K562 (cell line): ENCODE data around the gene WDR64. TPM values are rescaled to one million over a fixed set of nuclear protein-coding genes. Genes with fewer than 3 reads are reported as not detected.

ENCODE experiments used
- ATAC-seq: fragments of 200-7000 bp; cut with Tn5 transposase; 3 replicates; pipeline ENCODE4 v1.9.1; 2020; ENCODE audit warnings: moderate library complexity
- BruUV-seq: library from RNA; stranded (reverse); fragments of 400-500 nt; replicated peaks from 2 replicates; lab custom pipeline; 2021; lab: Mats Ljungman, UMichigan
- CTCF ChIA-PET: fragments of 300-600 bp; formaldehyde crosslinking; extraction: SDS; loops from one replicate; lab custom pipeline; 2021; ENCODE audit warnings: low intra/inter-chr PET ratio; lab: Yijun Ruan, JAX
- POLR2A ChIA-PET: fragments of 300-600, 350-650 bp; sonication (Branson Sonifier 250); formaldehyde crosslinking; extraction: SDS; loops from one replicate; lab custom pipeline; 2021; ENCODE audit warnings: antibody characterized with exemption, inconsistent platforms; lab: Yijun Ruan, JAX
- DNase-seq, 4 experiments: peaks; one replicate each; pipeline versions ENCODE4 v3.0.0 to v3.0.0-alpha.2; 2011 to 2018; ENCODE audit warnings: low spot score in 3 of 4, mixed read lengths in 3 of 4; ENCODE audit errors: extremely low read depth in 1 of 4
- FAIRE-seq: peaks from 2 replicates; lab custom pipeline; 2011; peaks lifted over from hg19 to GRCh38; lab: Jason Lieb, UNC
- H2AFZ ChIP-seq: 2 replicates; pipeline ENCODE4 v1.6.0; 2011; ENCODE audit warnings: low read depth, low read length, control low read depth, inconsistent platforms
- H3K27ac ChIP-seq: fragments of 200-600 bp; 3 replicates; pipeline ENCODE4 v1.8.0; 2011; ENCODE audit warnings: low read depth, mild to moderate bottlenecking, control low read depth, inconsistent platforms, low read length, moderate library complexity, mixed read lengths; ENCODE audit errors: extremely low read depth
- H3K27me3 ChIP-seq, 2 experiments: fragments of 300-600 bp in 1 of 2; 2 replicates in 1 of 2; 3 replicates in 1 of 2; pipeline versions ENCODE4 v1.6.0 to v1.8.0; 2011; ENCODE audit warnings: inconsistent platforms in 2 of 2, low read length in 2 of 2, mild to moderate bottlenecking in 1 of 2, mixed read lengths in 1 of 2, moderate library complexity in 1 of 2; ENCODE audit not compliant: control insufficient read depth in 2 of 2, insufficient read depth in 2 of 2
- H3K36me3 ChIP-seq: fragments of 300-600 bp; 3 replicates; pipeline ENCODE4 v1.8.0; 2011; ENCODE audit warnings: mild to moderate bottlenecking, low read length, inconsistent platforms; ENCODE audit not compliant: control insufficient read depth, insufficient read depth
- H3K4me1 ChIP-seq, 2 experiments: fragments of 200-600 bp in 1 of 2; replicated peaks in 1 of 2; 2 replicates in 1 of 2; 3 replicates in 1 of 2; pipeline versions ENCODE4 v1.5.1 to v1.8.0; 2011; ENCODE audit warnings: inconsistent platforms in 2 of 2, low read length in 2 of 2, mild to moderate bottlenecking in 1 of 2, mixed read lengths in 1 of 2, moderate library complexity in 1 of 2; ENCODE audit not compliant: control insufficient read depth in 2 of 2, insufficient read depth in 2 of 2
- H3K4me2 ChIP-seq: 2 replicates; pipeline ENCODE4 v1.6.1; 2011; ENCODE audit warnings: low read length, control low read depth, inconsistent platforms, mixed read lengths; ENCODE audit not compliant: insufficient read depth
- H3K4me3 ChIP-seq: fragments of 200-600 bp; sonication (generic), shearing (Covaris generic); 2 replicates; pipeline ENCODE4 v1.5.1; 2016; ENCODE audit warnings: control low read depth, inconsistent platforms
- H3K79me2 ChIP-seq: fragments of 200-600 bp; 3 replicates; pipeline ENCODE4 v1.8.0; 2011; ENCODE audit warnings: low read length, inconsistent platforms; ENCODE audit not compliant: control insufficient read depth, insufficient read depth
- H3K9ac ChIP-seq, 2 experiments: 2 replicates each; pipeline versions ENCODE4 v1.6.0 to v1.6.1; 2011; ENCODE audit warnings: low read depth in 2 of 2, low read length in 2 of 2, control low read depth in 1 of 2, inconsistent platforms in 1 of 2, mild to moderate bottlenecking in 1 of 2, mixed read lengths in 1 of 2; ENCODE audit not compliant: insufficient read depth in 1 of 2
- H3K9me1 ChIP-seq: one replicate; pipeline ENCODE4 v1.6.0; 2011; ENCODE audit warnings: inconsistent platforms, mild to moderate bottlenecking, low read length, moderate library complexity; ENCODE audit not compliant: control insufficient read depth, insufficient read depth
- H3K9me3 ChIP-seq: replicated peaks from 2 replicates; pipeline ENCODE4 v1.5.1; 2011; ENCODE audit warnings: low read depth, low read length, inconsistent platforms; ENCODE audit not compliant: control insufficient read depth, insufficient read depth
- H4K20me1 ChIP-seq: replicated peaks from 2 replicates; pipeline ENCODE4 v1.6.1; 2011; ENCODE audit warnings: low read length, inconsistent platforms, mixed read lengths; ENCODE audit not compliant: control insufficient read depth, insufficient read depth
- ARID4B ChIP-seq: sonication (generic); formaldehyde crosslinking; IDR thresholded peaks from 2 replicates; pipeline ENCODE4 v1.8.0; 2022; ENCODE audit warnings: mild to moderate bottlenecking, missing genetic modification reagents
- CEBPG ChIP-seq, 3 experiments: fragments of 200-800 bp in 1 of 3; sonication (Bioruptor generic) in 1 of 3; sonication (generic) in 1 of 3; formaldehyde crosslinking in 1 of 3; IDR thresholded peaks in 2 of 3; conservative IDR thresholded peaks in 1 of 3; 2 replicates each; pipeline versions ENCODE4 v1.6.1 to v1.8.0; 2016 to 2022; ENCODE audit warnings: missing compliant biosample characterization in 2 of 3, missing genetic modification characterization in 2 of 3, mild to moderate bottlenecking in 1 of 3, missing genetic modification reagents in 1 of 3
- EGR1 ChIP-seq: fragments of 450-650 bp; conservative IDR thresholded peaks from 2 replicates; pipeline ENCODE4 v1.6.1; 2017; ENCODE audit warnings: mild to moderate bottlenecking
- HDAC2 ChIP-seq: fragments of 450-650 bp; IDR thresholded peaks from 2 replicates; pipeline ENCODE4 v1.6.1; 2016; ENCODE audit warnings: mild to moderate bottlenecking
- WGBS: fragments of 100-300 bp; shearing (Covaris generic); methylation state at CpG from one replicate; pipeline ENCODE4 v1.1.6; 2016; ENCODE audit warnings: low coverage, mixed read lengths; ENCODE audit not compliant: insufficient coverage; ENCODE audit errors: missing lambda C conversion rate; 5-methylcytosine and 5-hydroxymethylcytosine counted together
- in situ Hi-C: fragments of 300-500 bp; cut with MboI; formaldehyde crosslinking; loops from 4 replicates; pipeline ENCODE4 v1.15.0; 2018; ENCODE audit warnings: inconsistent platforms, mixed read lengths
- intact Hi-C: fragments of 100-400 bp; cut with micrococcal nuclease; formaldehyde crosslinking; loops from 2 replicates; pipeline ENCODE4 v1.14.2; 2022
- polyA plus RNA-seq, 8 experiments: library from polyadenylated mRNA; depleted of rRNA in 4 of 8; stranded (reverse) in 5 of 8; unstranded in 3 of 8; fragments of >200 nt; fragmentation: Nextera tagmentation in 2 of 8; fragmentation: Illumina TruSeq in 1 of 8; extraction: Ambion mirVana in 2 of 8; extraction: Trizol in 1 of 8; gene quantifications; 2 replicates each; pipeline versions ENCODE4 v1.2.1 to v1.2.3, GENCODE V29; 2011 to 2014; ENCODE audit warnings: inconsistent platforms in 1 of 8, missing spikeins in 1 of 8
- total RNA-seq, 7 experiments: library from RNA; depleted of rRNA in 6 of 7; stranded (reverse); fragments of >200 nt in 6 of 7; fragmentation: Illumina TruSeq in 2 of 7; extraction: Trizol in 2 of 7; gene quantifications; 2 replicates each; pipeline versions ENCODE4 v1.2.1 to v1.2.3, GENCODE V29; 2011 to 2021; ENCODE audit warnings: low replicate concordance in 1 of 7

WDR64 gene
- total and polyA plus RNA-seq, 9 of the 15 experiments (the other 6 are each of a cell fraction or from before 2014, with no cell fraction given) = 0.06 to 0.29 (median 0.19) TPM; not detected in 5

- Histone ChIP-seq H3K9me3 (no peaks in the 10 kb centered on the region), H3K4me2 (no peak overlapping the region), H4K20me1 (peaks cover 5% of the 10 kb centered on the region; the same call in 1 of the 2 replicates), H3K4me1 (peaks cover 3 to 14% of the 10 kb centered on the region in 2 experiments; a peak in 2 of 5 replicates), H3K9ac (no peak overlapping the region), H3K27me3 (no peaks in the 10 kb centered on the region), H2AFZ (no peak overlapping the region), H3K79me2 (peaks cover 18% of the 10 kb centered on the region), H3K9me1 (no peaks in the 10 kb centered on the region), H3K36me3 (peaks cover 11% of the 10 kb centered on the region), H3K4me3 (no peak overlapping the region), H3K27ac (no peak overlapping the region)
- ATAC-seq = no peak
- no peak for DNase-seq
- TF ChIP-seq HDAC2 (no peak), CEBPG (CRISPR knock-in tag; IDR thresholded peaks at IDR 0.05) (no peak), CEBPG (tag; conservative IDR thresholded peaks at IDR 0.05 in 1 of 2, IDR thresholded peaks at IDR 0.05 in 1 of 2) (no peak), EGR1 (no peak), ARID4B (no peak)
- intact Hi-C loops (no loop called here), in situ Hi-C loops (no loop called here)
- ChIA-PET POLR2A (interaction anchor here (0.6 to 3.6 kb wide), 5 partner anchors 10 to 220 kb away, joined by 3 to 12 read pairs (median 3); no protein-coding TSS in a partner anchor), CTCF (interaction anchor here (0.6 kb wide), 1 partner anchor 436 kb away, joined by 5 read pairs; no protein-coding TSS in a partner anchor)
- no TSS peak for BruUV-seq
- no peak for FAIRE-seq
- 75% methylated on average over 6 of the region's 6 CpGs for WGBS
These were observed 192.5 kb downstream of the WDR64 start for GRCh38 chr1:241844593-241844992.
